Mesenchymal stem cell (in vitro differentiated cells and primary cell): ENCODE measurements around the gene GALNT1.

Experiments
- DNase-seq: peaks from one replicate; pipeline ENCODE4 v3.0.0-alpha.2; 2013
- H2AFZ ChIP-seq: one replicate; pipeline ENCODE4 v1.6.1; 2013; ENCODE audit warnings: low read depth, mild to moderate bottlenecking, control low read depth, inconsistent platforms, low read length, moderate library complexity
- H2AK5ac ChIP-seq: 2 replicates; pipeline ENCODE4 v1.6.1; 2013; ENCODE audit warnings: low read length, moderate library complexity, mild to moderate bottlenecking, inconsistent platforms; ENCODE audit not compliant: severe bottlenecking
- H2BK120ac ChIP-seq: one replicate; pipeline ENCODE4 v1.6.1; 2013; ENCODE audit warnings: low read depth, mild to moderate bottlenecking, inconsistent platforms, low read length, moderate library complexity
- H2BK12ac ChIP-seq, 2 experiments: one replicate each; pipeline ENCODE4 v1.6.1; 2013; ENCODE audit warnings: inconsistent platforms in 2 of 2, low read length in 2 of 2, mild to moderate bottlenecking in 2 of 2, moderate library complexity in 2 of 2, control low read depth in 1 of 2
- H2BK15ac ChIP-seq: one replicate; pipeline ENCODE4 v1.6.1; 2013; ENCODE audit warnings: mild to moderate bottlenecking, low read depth, inconsistent platforms; ENCODE audit not compliant: poor library complexity, severe bottlenecking
- H2BK5ac ChIP-seq: 2 replicates; pipeline ENCODE4 v1.6.1; 2013; ENCODE audit warnings: low read depth, mild to moderate bottlenecking, low read length, control low read depth, inconsistent platforms; ENCODE audit not compliant: poor library complexity, severe bottlenecking
- H3K14ac ChIP-seq, 2 experiments: one replicate each; pipeline ENCODE4 v1.6.1; 2013; ENCODE audit warnings: inconsistent platforms in 2 of 2, low read length in 2 of 2, control low read depth in 1 of 2, mild to moderate bottlenecking in 1 of 2, moderate library complexity in 1 of 2
- H3K18ac ChIP-seq, 2 experiments: one replicate each; pipeline ENCODE4 v1.6.1; 2013; ENCODE audit warnings: inconsistent platforms in 2 of 2, low read length in 2 of 2, control low read depth in 1 of 2, low read depth in 1 of 2, mild to moderate bottlenecking in 1 of 2
- H3K23ac ChIP-seq, 2 experiments: one replicate each; pipeline ENCODE4 v1.6.1; 2013; ENCODE audit warnings: inconsistent platforms in 2 of 2, low read length in 2 of 2, mild to moderate bottlenecking in 2 of 2, moderate library complexity in 2 of 2, control low read depth in 1 of 2
- H3K27ac ChIP-seq: 2 replicates; pipeline ENCODE4 v1.5.1; 2013; ENCODE audit warnings: mild to moderate bottlenecking, moderate library complexity, low read length, control low read depth, inconsistent platforms; ENCODE audit not compliant: poor library complexity, severe bottlenecking
- H3K27me3 ChIP-seq, 2 experiments: 2 replicates each; pipeline versions ENCODE4 v1.6.1 to v1.7.0; 2013; ENCODE audit warnings: low read length in 2 of 2, mild to moderate bottlenecking in 2 of 2, moderate library complexity in 2 of 2, control low read depth in 1 of 2, inconsistent platforms in 1 of 2; ENCODE audit not compliant: control insufficient read depth in 1 of 2, insufficient read depth in 1 of 2
- H3K36me3 ChIP-seq, 2 experiments: 2 replicates each; pipeline versions ENCODE4 v1.6.1 to v1.7.0; 2013; ENCODE audit warnings: low read length in 2 of 2, control low read depth in 1 of 2, inconsistent platforms in 1 of 2, low read depth in 1 of 2, mild to moderate bottlenecking in 1 of 2; ENCODE audit not compliant: insufficient read depth in 2 of 2, control insufficient read depth in 1 of 2
- H3K4ac ChIP-seq, 2 experiments: one replicate each; pipeline ENCODE4 v1.6.1; 2013; ENCODE audit warnings: inconsistent platforms in 2 of 2, low read length in 2 of 2, mild to moderate bottlenecking in 2 of 2, moderate library complexity in 2 of 2, control low read depth in 1 of 2, low read depth in 1 of 2
- H3K4me1 ChIP-seq: 2 replicates; pipeline ENCODE4 v1.6.1; 2013; ENCODE audit warnings: low read depth, low read length, control low read depth; ENCODE audit not compliant: control insufficient read depth, insufficient read depth
- H3K4me2 ChIP-seq: 2 replicates; pipeline ENCODE4 v1.6.1; 2013; ENCODE audit warnings: low read length, mild to moderate bottlenecking, inconsistent platforms; ENCODE audit not compliant: poor library complexity, severe bottlenecking
- H3K4me3 ChIP-seq, 2 experiments: 2 replicates each; pipeline versions ENCODE4 v1.5.1 to v1.7.0; 2013; ENCODE audit warnings: low read length in 2 of 2, mild to moderate bottlenecking in 2 of 2, control low read depth in 1 of 2, low read depth in 1 of 2; ENCODE audit not compliant: insufficient read depth in 1 of 2
- H3K79me1 ChIP-seq: replicated peaks from 2 replicates; pipeline ENCODE4 v1.6.1; 2013; ENCODE audit warnings: mild to moderate bottlenecking, control low read depth, low read length, inconsistent platforms; ENCODE audit not compliant: poor library complexity, severe bottlenecking
- H3K9ac ChIP-seq: 2 replicates; pipeline ENCODE4 v1.7.0; 2013; ENCODE audit warnings: mild to moderate bottlenecking, low read length, moderate library complexity
- H3K9me3 ChIP-seq: 2 replicates; pipeline ENCODE4 v1.7.0; 2013; ENCODE audit warnings: mild to moderate bottlenecking, low read length; ENCODE audit not compliant: control insufficient read depth
- H4K8ac ChIP-seq: one replicate; pipeline ENCODE4 v1.6.1; 2013; ENCODE audit warnings: inconsistent platforms, mild to moderate bottlenecking, low read length, moderate library complexity
- H4K91ac ChIP-seq: one replicate; pipeline ENCODE4 v1.6.1; 2013; ENCODE audit warnings: mild to moderate bottlenecking, low read length, inconsistent platforms
- WGBS: methylation state at CpG from one replicate; pipeline ENCODE4 v1.1.7; 2013; ENCODE audit warnings: mixed read lengths; 5-methylcytosine and 5-hydroxymethylcytosine counted together

Gene GALNT1

DNA sequence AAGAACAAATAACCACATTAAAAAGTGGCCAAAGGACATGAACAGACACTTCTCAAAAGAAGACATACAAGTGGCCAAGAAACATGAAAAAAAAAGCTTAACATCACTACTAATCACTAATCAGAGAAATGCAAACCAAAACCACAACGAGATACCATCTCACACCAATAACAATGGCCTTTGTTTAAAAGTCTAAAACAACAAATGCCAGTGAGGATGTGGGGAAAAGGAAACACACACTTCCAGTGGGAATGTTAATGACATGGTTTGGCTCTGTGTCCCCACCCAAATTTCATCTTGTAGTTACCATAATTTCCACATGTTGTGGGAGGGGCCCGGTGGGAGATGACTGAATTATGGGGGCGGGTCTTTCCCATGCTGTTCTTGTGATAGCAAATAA lies 147.1 kb downstream of the GALNT1 start:
- no peak overlapping the region for H2BK12ac ChIP-seq
- DNase-seq, result no peak
- no peak overlapping the region for H2AK5ac ChIP-seq
- H3K36me3 ChIP-seq, result no peaks in the 10 kb centered on the region
- H2BK15ac ChIP-seq, result no peak overlapping the region
- no peak overlapping the region for H2AFZ ChIP-seq
- H3K27ac ChIP-seq, result no peak overlapping the region
- no peak overlapping the region for H2BK5ac ChIP-seq
- H3K4me2 ChIP-seq, result no peak overlapping the region
- no peak overlapping the region for H4K91ac ChIP-seq
- no peak overlapping the region for H3K9ac ChIP-seq
- 83% methylated on average over 3 of the region's 3 CpGs for WGBS
- no peak overlapping the region for H2BK120ac ChIP-seq
- no peak overlapping the region for H3K23ac ChIP-seq
- H3K18ac ChIP-seq, result no peak overlapping the region
- no peak overlapping the region for H4K8ac ChIP-seq
- H3K4me1 ChIP-seq, result no peaks in the 10 kb centered on the region
- H3K4me3 ChIP-seq, result no peak overlapping the region
- no peak overlapping the region for H3K14ac ChIP-seq
- no peaks in the 10 kb centered on the region for H3K79me1 ChIP-seq
- peaks cover 0 to 4% of the 10 kb centered on the region in 2 experiments for H3K27me3 ChIP-seq
- H3K4ac ChIP-seq, result no peak overlapping the region
- H3K9me3 ChIP-seq, result no peaks in the 10 kb centered on the region

DNA sequence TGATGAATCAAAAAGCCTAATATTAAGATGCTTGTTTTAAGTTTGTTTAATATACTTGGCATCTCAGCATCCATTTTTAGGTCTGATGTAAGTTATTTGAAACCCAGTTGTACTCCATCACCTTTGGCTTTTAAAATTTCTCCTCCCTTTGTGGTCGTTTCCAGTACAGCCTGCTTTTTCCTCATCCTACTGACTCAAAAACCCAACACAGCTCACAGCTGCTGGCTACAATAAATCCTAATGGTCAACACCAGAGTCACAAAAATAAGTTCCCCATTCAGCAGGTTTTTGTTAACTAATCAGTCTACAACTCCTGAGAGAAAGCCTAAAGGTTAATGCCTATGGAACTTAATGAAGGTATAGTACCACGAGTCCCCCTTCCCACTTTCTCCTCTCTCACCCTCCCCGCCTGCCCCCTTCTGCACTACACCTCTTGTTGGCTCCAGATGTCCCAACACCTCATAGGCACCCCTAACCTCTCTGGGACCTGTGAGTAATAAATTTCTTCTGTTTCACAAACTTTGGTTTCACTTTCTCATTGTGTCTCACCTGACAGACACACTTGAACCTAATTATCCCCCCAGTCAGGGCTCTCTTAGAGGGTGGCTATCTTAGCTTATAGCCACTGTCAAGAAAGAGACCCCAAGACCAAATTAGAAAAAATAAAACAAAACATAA lies 148.6 kb downstream of the GALNT1 start:
- no peak overlapping the region for H3K4me2 ChIP-seq

DNA sequence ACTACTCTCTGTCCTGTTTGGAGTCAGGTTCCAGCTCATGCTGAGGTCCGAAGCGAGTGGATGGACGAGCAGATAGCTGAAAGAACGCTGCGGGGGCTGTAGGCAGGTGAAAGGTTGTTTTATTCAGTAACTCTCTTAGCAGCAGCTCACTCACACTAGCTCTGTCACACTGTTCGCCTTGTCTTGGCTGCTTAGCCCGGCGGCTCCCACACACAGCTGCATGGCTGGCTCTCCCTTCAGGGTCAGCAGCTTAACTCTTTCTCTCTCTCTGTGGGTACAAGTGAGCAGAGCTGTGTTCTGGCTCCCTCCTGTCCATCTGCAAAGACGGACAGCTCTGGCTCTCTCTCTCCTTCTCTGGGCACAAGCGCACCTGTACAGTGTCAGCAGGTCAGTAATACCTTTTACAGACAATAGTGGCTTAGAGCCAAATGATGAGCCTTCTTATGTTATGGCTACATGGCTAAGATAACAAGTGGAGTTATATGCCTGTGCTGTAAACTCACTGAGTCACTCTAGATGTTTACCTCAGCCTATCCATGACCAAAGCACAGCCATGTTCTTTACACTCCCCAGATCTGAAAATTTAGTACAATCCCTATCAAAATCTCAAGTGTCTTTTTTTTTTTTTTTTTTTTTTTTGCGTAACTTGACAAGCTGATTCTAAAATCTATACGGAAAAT lies 149.3 kb downstream of the GALNT1 start:
- H2BK12ac ChIP-seq, result no peak overlapping the region
- no peak overlapping the region for H4K8ac ChIP-seq
- no peak overlapping the region for H3K27ac ChIP-seq
- H3K9ac ChIP-seq, result peak overlapping the region; percentile 39
- no peak overlapping the region for H2BK5ac ChIP-seq
- DNase-seq, result no peak
- WGBS, result 81% methylated on average over 5 of the region's 12 CpGs
- no peak overlapping the region for H2BK120ac ChIP-seq
- H2AFZ ChIP-seq, result no peak overlapping the region
- H3K23ac ChIP-seq, result no peak overlapping the region
- H3K4me1 ChIP-seq, result no peaks in the 10 kb centered on the region
- no peak overlapping the region for H3K4ac ChIP-seq
- H2AK5ac ChIP-seq, result no peak overlapping the region
- H2BK15ac ChIP-seq, result no peak overlapping the region
- no peaks in the 10 kb centered on the region for H3K27me3 ChIP-seq
- no peaks in the 10 kb centered on the region for H3K79me1 ChIP-seq
- H3K4me3 ChIP-seq, result peak overlapping the region in 1 of 2 experiments; percentile 45
- no peaks in the 10 kb centered on the region for H3K36me3 ChIP-seq
- no peak overlapping the region for H3K4me2 ChIP-seq
- no peak overlapping the region for H3K14ac ChIP-seq
- no peak overlapping the region for H3K18ac ChIP-seq
- no peaks in the 10 kb centered on the region for H3K9me3 ChIP-seq
- H4K91ac ChIP-seq, result no peak overlapping the region

More for the DNA sequence above, 148.6 kb downstream of the GALNT1 start:
- DNase-seq, result no peak
- Histone ChIP-seq H3K27me3 (peaks cover 0 to under 1% of the 10 kb centered on the region in 2 experiments), H2BK5ac (no peak overlapping the region), H2BK12ac (no peak overlapping the region), H3K4me3 (peak overlapping the region in 1 of 2 experiments; percentile 45), H3K23ac (no peak overlapping the region), H3K36me3 (no peaks in the 10 kb centered on the region), H2BK120ac (no peak overlapping the region), H3K79me1 (no peaks in the 10 kb centered on the region), H3K27ac (no peak overlapping the region), H3K9me3 (no peaks in the 10 kb centered on the region), H3K18ac (no peak overlapping the region), H2BK15ac (no peak overlapping the region), H4K91ac (no peak overlapping the region), H3K14ac (no peak overlapping the region), H3K9ac (peak overlapping the region; percentile 39), H2AK5ac (no peak overlapping the region), H4K8ac (no peak overlapping the region), H3K4ac (no peak overlapping the region), H3K4me1 (no peaks in the 10 kb centered on the region), H2AFZ (no peak overlapping the region)
- 71% methylated on average over 3 of the region's 3 CpGs for WGBS

DNA sequence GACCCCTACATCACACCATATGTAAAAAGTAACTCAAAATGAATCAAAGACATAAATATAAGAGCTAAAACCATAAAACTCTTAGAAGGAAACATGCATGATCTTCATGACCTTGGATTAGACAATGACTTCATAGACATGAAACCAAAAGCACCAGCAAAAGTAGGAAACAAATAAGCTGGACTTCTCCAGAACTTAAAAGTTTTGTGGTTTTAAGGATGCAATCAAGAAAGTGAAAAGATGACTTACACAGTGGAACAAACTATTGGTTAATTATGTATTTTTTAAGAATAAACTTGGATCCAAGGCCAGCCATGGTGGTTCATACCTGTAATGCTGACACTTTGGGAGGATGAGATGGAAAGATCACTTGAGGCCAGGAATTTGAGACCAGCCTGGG lies 150.2 kb downstream of the GALNT1 start:
- Histone ChIP-seq H3K4ac (no peak overlapping the region), H2BK15ac (no peak overlapping the region), H2BK12ac (no peak overlapping the region), H2AK5ac (no peak overlapping the region), H3K14ac (no peak overlapping the region), H3K27me3 (no peaks in the 10 kb centered on the region), H2AFZ (no peak overlapping the region), H2BK120ac (no peak overlapping the region), H3K18ac (no peak overlapping the region), H3K27ac (no peak overlapping the region), H3K79me1 (no peaks in the 10 kb centered on the region), H3K4me1 (no peaks in the 10 kb centered on the region), H3K36me3 (no peaks in the 10 kb centered on the region), H2BK5ac (no peak overlapping the region), H3K23ac (no peak overlapping the region), H3K4me2 (no peak overlapping the region), H4K8ac (no peak overlapping the region), H3K9me3 (no peaks in the 10 kb centered on the region), H4K91ac (no peak overlapping the region), H3K9ac (no peak overlapping the region), H3K4me3 (no peak overlapping the region)
- no peak for DNase-seq
